GM03348 (cell line): ENCODE measurements around the gene KATNAL2.

Experiments used
- DNase-seq: peaks from one replicate; pipeline ENCODE4 v3.0.0; 2012; ENCODE audit warnings: low spot score

KATNAL2 gene

GRCh38 chr18:47115205-47115604 lies 197.8 kb downstream of the KATNAL2 start:
- no peak for DNase-seq

DNA sequence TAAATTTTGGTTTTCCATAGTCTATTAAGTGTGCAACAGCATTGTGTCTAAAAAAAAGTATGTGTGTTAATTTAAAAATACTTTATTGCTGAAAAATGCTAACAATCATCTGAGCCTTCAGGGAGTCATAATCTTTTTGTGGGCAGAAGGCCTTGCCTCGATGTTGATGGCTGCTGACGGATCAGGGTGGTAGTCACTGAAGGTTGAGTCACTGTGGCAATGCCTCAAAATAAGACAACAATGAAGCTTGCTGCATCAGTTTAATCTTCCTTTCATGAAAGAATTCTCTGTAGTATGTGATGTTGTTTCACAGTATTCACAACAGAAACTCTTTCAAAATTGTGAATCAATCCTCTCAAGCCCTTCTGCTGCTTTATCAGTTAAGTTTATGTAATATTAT lies 201.6 kb downstream of the KATNAL2 start:
- DNase-seq: peak; percentile 33

GRCh38 chr18:47120428-47120827 lies 203.0 kb downstream of the KATNAL2 start:
- DNase-seq: no peak

DNA sequence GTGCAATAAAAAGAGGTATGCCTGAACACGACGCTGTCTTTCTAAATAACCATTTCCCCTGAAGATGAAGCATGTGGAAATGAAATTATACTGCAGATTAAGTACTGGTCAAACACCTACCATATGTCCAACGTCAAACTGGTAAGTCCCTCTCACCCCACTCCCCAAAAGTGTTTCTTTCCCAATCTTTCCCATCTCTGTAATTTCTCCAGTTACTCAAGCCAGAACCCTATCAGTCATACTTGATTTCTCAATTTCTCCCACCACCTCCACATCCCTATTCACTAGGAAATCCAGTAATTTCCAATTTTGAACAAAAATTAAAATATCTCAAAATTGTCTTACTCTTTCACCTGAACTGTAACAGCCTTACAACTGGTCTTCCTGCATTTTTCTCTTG lies 203.7 kb downstream of the KATNAL2 start:
- DNase-seq: no peak

DNA sequence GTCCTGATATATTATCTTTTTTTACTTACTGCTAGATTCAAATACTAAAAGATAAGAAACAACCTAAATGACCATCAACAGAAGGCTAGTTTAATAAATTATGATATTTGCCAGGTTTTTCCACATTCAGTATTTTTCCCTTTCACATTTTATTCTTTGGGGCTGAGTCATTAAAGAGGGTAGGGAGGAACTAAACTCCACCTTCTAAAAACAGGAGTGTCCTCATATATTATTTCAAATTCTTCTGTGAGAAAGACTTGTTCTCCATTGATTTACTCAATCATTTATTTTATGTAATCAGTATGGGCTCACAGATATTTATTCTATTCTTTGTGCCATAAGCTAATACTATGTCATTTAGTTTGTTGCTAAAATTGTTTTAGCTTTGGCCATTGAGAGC lies 223.9 kb downstream of the KATNAL2 start:
- no peak for DNase-seq

DNA sequence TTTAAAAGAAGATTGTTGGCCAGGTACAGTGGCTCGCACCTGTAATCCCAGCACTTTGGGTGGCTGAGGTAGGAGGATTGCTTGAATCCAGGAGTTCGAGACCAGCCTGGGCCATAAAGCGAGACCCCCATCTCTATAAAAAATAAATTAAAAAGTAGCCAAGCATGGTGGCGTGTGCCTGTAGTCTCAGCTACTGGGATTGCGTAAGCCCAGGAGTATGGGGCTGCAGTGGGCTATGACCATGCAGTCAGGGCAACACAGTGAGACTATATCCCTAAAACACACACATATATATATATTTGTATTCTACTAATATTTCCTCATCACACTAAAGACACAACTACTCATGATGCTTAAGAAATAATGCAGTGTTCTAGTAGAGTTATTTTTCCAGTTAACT lies 225.8 kb downstream of the KATNAL2 start:
- DNase-seq: no peak

- no peak for DNase-seq
These were observed 226.6 kb downstream of the KATNAL2 start for GRCh38 chr18:47143899-47144485.

GRCh38 chr18:47146206-47146605 lies 228.8 kb downstream of the KATNAL2 start:
- DNase-seq: no peak

- peak; percentile 19 for DNase-seq
These were observed 232.1 kb downstream of the KATNAL2 start for GRCh38 chr18:47149457-47150028.

- DNase-seq: peak; percentile 95
These were observed 232.8 kb downstream of the KATNAL2 start, which contains the start of gene HDHD2 for GRCh38 chr18:47150029-47150823. Gene HDHD2 (minus strand): TSS chr18:47150500. CDS start chr18:47136439, 14,061 bp downstream.

DNA sequence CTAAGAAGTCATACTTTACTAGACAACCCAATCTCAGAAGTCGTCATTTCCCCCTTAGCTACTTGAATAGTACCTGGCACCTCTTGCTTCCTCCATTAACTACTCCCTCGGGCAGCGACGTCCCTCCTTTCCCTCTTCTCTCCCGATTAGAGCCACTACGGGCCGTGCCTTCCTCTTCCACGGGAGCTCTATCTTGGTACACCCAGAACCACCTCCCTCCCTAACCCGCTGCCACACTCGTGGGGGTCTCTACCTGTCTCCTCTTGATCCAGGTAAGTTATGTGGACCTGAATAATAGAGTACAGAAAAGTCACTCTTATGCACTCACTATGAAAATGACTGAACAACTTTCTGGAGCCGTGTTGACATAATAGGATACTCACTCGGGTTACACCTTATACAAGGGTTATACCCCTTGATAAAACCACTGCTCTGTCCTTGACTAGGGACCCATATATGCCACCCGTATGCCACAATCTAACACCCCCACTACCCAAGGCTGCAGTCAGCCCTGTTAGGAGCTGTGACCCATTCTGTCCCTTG lies 233.5 kb downstream of the KATNAL2 start:
- no peak for DNase-seq

GRCh38 chr18:47151439-47151838 lies 234.0 kb downstream of the KATNAL2 start:
- no peak for DNase-seq
